Measurements from ENCODE around the gene TIGD1. TPM values are rescaled to one million over a fixed set of nuclear protein-coding genes. Genes with fewer than 3 reads are reported as not detected.

The TIGD1 gene
- total and polyA plus RNA-seq, 2 of the 13 experiments (the other 11 are each of a cell fraction or from before 2014, with no cell fraction given), result 3.5 to 9.5 TPM

GRCh38 chr2:232528746-232529460 is 21.5 kb downstream of the TIGD1 start:
- H3K27me3 ChIP-seq (ENCODE audit: control insufficient read depth in 1 of 2, insufficient read depth in 2 of 2, low read length in 2 of 2), result peaks cover 23 to 74% of the 10 kb centered on the region in 2 experiments; a peak in 4 of 5 replicates
- ChIA-PET POLR2A (no interaction called here), CTCF (ENCODE audit: low intra/inter-chr PET ratio, low total read pairs) (no interaction called here)
- H3K36me3 ChIP-seq (replicated peaks in 1 of 2; ENCODE audit: control insufficient read depth in 1 of 2, insufficient read depth in 2 of 2, low read length in 2 of 2), result no peaks in the 10 kb centered on the region
- H3K79me2 ChIP-seq (ENCODE audit: insufficient read depth, low read length), result no peaks in the 10 kb centered on the region
- no peak overlapping the region for H3K4me3 ChIP-seq (replicated peaks in 1 of 3; ENCODE audit: insufficient read depth in 1 of 3, low read depth in 2 of 3, low read length in 3 of 3)
- 17% methylated on average over 8 of the region's 11 CpGs for WGBS (ENCODE audit: low lambda C conversion rate)
- H2AFZ ChIP-seq (ENCODE audit: low read length), result no peak overlapping the region
- H3K9ac ChIP-seq (ENCODE audit: insufficient read depth, low read depth, low read length), result no peak overlapping the region
- H4K20me1 ChIP-seq (ENCODE audit: insufficient read depth, low read length), result no peaks in the 10 kb centered on the region
- TF ChIP-seq ZBTB20 (CRISPR knock-in tag; IDR thresholded peaks at IDR 0.05; ENCODE audit: borderline replicate concordance, low read depth) (no peak), KLF9 (CRISPR knock-in tag; IDR thresholded peaks at IDR 0.05; ENCODE audit: low read depth) (no peak), SRF (IDR thresholded peaks at IDR 0.05; ENCODE audit: low read depth, low read length) (no peak), ZBTB7A (CRISPR knock-in tag; IDR thresholded peaks at IDR 0.05) (no peak), RFXANK (CRISPR knock-in tag; IDR thresholded peaks at IDR 0.05) (no peak), JARID2 (CRISPR knock-in tag; IDR thresholded peaks at IDR 0.05; ENCODE audit: insufficient replicate concordance) (no peak), MXD4 (CRISPR knock-in tag; IDR thresholded peaks at IDR 0.05) (no peak), TFE3 (CRISPR knock-in tag; IDR thresholded peaks at IDR 0.05) (no peak), ZNF841 (CRISPR knock-in tag; IDR thresholded peaks at IDR 0.05; ENCODE audit: borderline replicate concordance) (no peak), DNMT3B (CRISPR knock-in tag; conservative IDR thresholded peaks at IDR 0.05) (no peak), ZNF777 (CRISPR knock-in tag; IDR thresholded peaks at IDR 0.05) (no peak), CBX2 (IDR thresholded peaks at IDR 0.05; ENCODE audit: low read depth, low read length) (no peak), CBX2 (CRISPR knock-in tag; IDR thresholded peaks at IDR 0.05; ENCODE audit: low read depth) (no peak)
- intact Hi-C loops (cut with micrococcal nuclease; ENCODE audit: unreplicated experiment), result loop anchor here (10.0 kb wide), 1 partner anchor 624 kb away; no protein-coding TSS in a partner anchor
- DNase-seq (ENCODE audit: low spot score), result no peak
- no peak for FAIRE-seq
- no peak overlapping the region for H3K27ac ChIP-seq (ENCODE audit: extremely low read length, insufficient read depth, low read length)
- in situ Hi-C loops (cut with HindIII; ENCODE audit: extremely low pct_ligation_motif_present, low pct_unique_long_range_greater_than_20kb), result no loop called here
- BruUV-seq (replicated peaks), result no TSS peak
- H3K9me3 ChIP-seq (ENCODE audit: low read length), result no peaks in the 10 kb centered on the region
- H3K4me1 ChIP-seq (ENCODE audit: insufficient read depth, low read length), result peaks cover 28% of the 10 kb centered on the region
- H3K4me2 ChIP-seq (ENCODE audit: low read depth, low read length), result no peak overlapping the region
- no peak for ATAC-seq
